HepG2 (cell line): ENCODE data around the gene NAA30. TPM values are rescaled to one million over a fixed set of nuclear protein-coding genes. Genes with fewer than 3 reads are reported as not detected.
A peak's percentile ranks its signal among the peaks of the same experiment; 100 is the strongest.

Experiments
- ATAC-seq: fragments of 200-7000 bp; cut with Tn5 transposase; 3 replicates; pipeline ENCODE4 v1.9.1; 2020; ENCODE audit warnings: mild to moderate bottlenecking, moderate library complexity
- BruUV-seq: library from RNA; stranded (reverse); fragments of 400-500 nt; replicated peaks from 2 replicates; lab custom pipeline; 2021; lab: Mats Ljungman, UMichigan
- CTCF ChIA-PET: fragments of 300-600 bp; formaldehyde crosslinking; extraction: SDS; loops from one replicate; lab custom pipeline; 2021; ENCODE audit warnings: low total read pairs, inconsistent platforms, low intra/inter-chr PET ratio; lab: Yijun Ruan, JAX
- POLR2A ChIA-PET: fragments of 350-600 bp; sonication (Branson Sonifier 250); formaldehyde crosslinking; loops from one replicate; lab custom pipeline; 2020; ENCODE audit warnings: antibody characterized with exemption, inconsistent platforms; lab: Yijun Ruan, JAX
- DNase-seq: peaks from one replicate; pipeline ENCODE4 v3.0.0-alpha.2; 2015; ENCODE audit warnings: low spot score
- FAIRE-seq: peaks from 3 replicates; lab custom pipeline; 2011; peaks lifted over from hg19 to GRCh38; lab: Jason Lieb, UNC
- H2AFZ ChIP-seq: one replicate; pipeline ENCODE4 v1.6.1; 2011; ENCODE audit warnings: low read length, inconsistent platforms
- H3K27ac ChIP-seq: fragments of 300-600 bp; 3 replicates; pipeline ENCODE4 v1.8.0; 2011; ENCODE audit warnings: mixed run types, mild to moderate bottlenecking, mixed read lengths, low read length, inconsistent platforms; ENCODE audit not compliant: insufficient read depth; ENCODE audit errors: extremely low read length
- H3K27me3 ChIP-seq, 2 experiments: fragments of 200-600 bp in 1 of 2; 2 replicates in 1 of 2; 3 replicates in 1 of 2; pipeline versions ENCODE4 v1.6.0 to v1.8.0; 2011; ENCODE audit warnings: low read length in 2 of 2, mild to moderate bottlenecking in 2 of 2, moderate library complexity in 2 of 2, inconsistent platforms in 1 of 2; ENCODE audit not compliant: insufficient read depth in 2 of 2, control insufficient read depth in 1 of 2
- H3K36me3 ChIP-seq, 2 experiments: fragments of 200-600 bp in 1 of 2; replicated peaks in 1 of 2; 2 replicates in 1 of 2; 3 replicates in 1 of 2; pipeline versions ENCODE4 v1.5.1 to v1.8.0; 2011; ENCODE audit warnings: low read length in 2 of 2, inconsistent platforms in 1 of 2; ENCODE audit not compliant: insufficient read depth in 2 of 2, control insufficient read depth in 1 of 2
- H3K4me1 ChIP-seq: 2 replicates; pipeline ENCODE4 v1.5.1; 2012; ENCODE audit warnings: low read length, inconsistent platforms; ENCODE audit not compliant: insufficient read depth
- H3K4me2 ChIP-seq: 2 replicates; pipeline ENCODE4 v1.6.0; 2011; ENCODE audit warnings: low read depth, low read length, inconsistent platforms
- H3K4me3 ChIP-seq, 3 experiments: fragments of 200-600 bp in 1 of 3; sonication (generic), shearing (Covaris generic) in 1 of 3; replicated peaks in 1 of 3; 2 replicates each; pipeline ENCODE4 v1.5.1; 2011 to 2016; ENCODE audit warnings: low read length in 3 of 3, inconsistent platforms in 2 of 3, low read depth in 2 of 3, mild to moderate bottlenecking in 2 of 3, control low read depth in 1 of 3, mixed read lengths in 1 of 3; ENCODE audit not compliant: insufficient read depth in 1 of 3
- H3K79me2 ChIP-seq: one replicate; pipeline ENCODE4 v1.6.1; 2011; ENCODE audit warnings: low read length, inconsistent platforms; ENCODE audit not compliant: insufficient read depth
- H3K9ac ChIP-seq: 2 replicates; pipeline ENCODE4 v1.6.0; 2011; ENCODE audit warnings: mild to moderate bottlenecking, low read depth, low read length, inconsistent platforms; ENCODE audit not compliant: insufficient read depth
- H3K9me3 ChIP-seq: 2 replicates; pipeline ENCODE4 v1.5.1; 2012; ENCODE audit warnings: mild to moderate bottlenecking, low read length
- H4K20me1 ChIP-seq: 2 replicates; pipeline ENCODE4 v1.6.0; 2011; ENCODE audit warnings: inconsistent platforms, mild to moderate bottlenecking, low read length, moderate library complexity; ENCODE audit not compliant: insufficient read depth
- AGO1 ChIP-seq: fragments of 200-400 bp; formaldehyde crosslinking; IDR thresholded peaks from 2 replicates; pipeline ENCODE4 v1.6.1; 2017; ENCODE audit warnings: mild to moderate bottlenecking, low read depth, low read length, moderate library complexity; ENCODE audit not compliant: poor library complexity, severe bottlenecking
- GATA4 ChIP-seq: sonication (generic); IDR thresholded peaks from 2 replicates; pipeline ENCODE4 v1.6.1; 2016; ENCODE audit warnings: antibody characterized with exemption, low read depth, borderline replicate concordance
- HMGXB4 ChIP-seq, 2 experiments: sonication (generic) in 1 of 2; formaldehyde crosslinking in 1 of 2; IDR thresholded peaks; 2 replicates each; pipeline versions ENCODE4 v1.4.0 to v1.6.1; 2018 to 2020; ENCODE audit warnings: missing genetic modification reagents in 2 of 2, borderline replicate concordance in 1 of 2, low read depth in 1 of 2, mild to moderate bottlenecking in 1 of 2, missing biosample characterization in 1 of 2
- KDM5A ChIP-seq: fragments of 200-600 bp; sonication (generic); IDR thresholded peaks from 2 replicates; pipeline ENCODE4 v1.7.0; 2018; ENCODE audit warnings: antibody characterized with exemption, mild to moderate bottlenecking, low read length, borderline replicate concordance
- MEIS2 ChIP-seq: sonication (generic); formaldehyde crosslinking; IDR thresholded peaks from 2 replicates; pipeline ENCODE4 v1.9.0; 2021; ENCODE audit warnings: mild to moderate bottlenecking, missing genetic modification reagents
- PTBP1 ChIP-seq: fragments of 200-400 bp; formaldehyde crosslinking; IDR thresholded peaks from 2 replicates; pipeline ENCODE4 v1.6.1; 2018; ENCODE audit warnings: low read length, low read depth; ENCODE audit not compliant: poor library complexity, severe bottlenecking
- SMAD1 ChIP-seq: sonication (generic); formaldehyde crosslinking; IDR thresholded peaks from 2 replicates; pipeline ENCODE4 v1.4.0; 2020; ENCODE audit warnings: missing genetic modification reagents, low read depth, mild to moderate bottlenecking, borderline replicate concordance
- SP2 ChIP-seq: sonication (generic); formaldehyde crosslinking; IDR thresholded peaks from 2 replicates; pipeline ENCODE4 v1.5.1; 2020; ENCODE audit warnings: mild to moderate bottlenecking, missing genetic modification reagents
- TCF12 ChIP-seq, 2 experiments: fragments of 450-650 bp in 1 of 2; sonication (generic) in 1 of 2; formaldehyde crosslinking in 1 of 2; IDR thresholded peaks; 2 replicates each; pipeline versions ENCODE4 v1.6.1 to v1.8.0; 2017 to 2022; ENCODE audit warnings: antibody characterized with exemption in 1 of 2, mild to moderate bottlenecking in 1 of 2, missing genetic modification reagents in 1 of 2, moderate library complexity in 1 of 2
- UBTF ChIP-seq: sonication (generic); formaldehyde crosslinking; IDR thresholded peaks from 2 replicates; pipeline ENCODE4 v1.4.0; 2020; ENCODE audit warnings: mild to moderate bottlenecking, missing genetic modification reagents
- ZBTB20 ChIP-seq: sonication (generic); formaldehyde crosslinking; IDR thresholded peaks from 2 replicates; pipeline ENCODE4 v1.8.1; 2023; ENCODE audit warnings: missing genetic modification reagents, low read depth, mild to moderate bottlenecking, borderline replicate concordance
- ZBTB7A ChIP-seq: sonication (generic); formaldehyde crosslinking; IDR thresholded peaks from 2 replicates; pipeline ENCODE4 v1.8.0; 2022; ENCODE audit warnings: mild to moderate bottlenecking, missing genetic modification reagents
- ZEB1 ChIP-seq: IDR thresholded peaks from 2 replicates; pipeline ENCODE4 v1.6.1; 2012; ENCODE audit warnings: mild to moderate bottlenecking, low read depth, inconsistent platforms; ENCODE audit not compliant: insufficient replicate concordance
- ZGPAT ChIP-seq: IDR thresholded peaks from 2 replicates; pipeline ENCODE4 v1.6.1; 2016; ENCODE audit warnings: mild to moderate bottlenecking
- ZZZ3 ChIP-seq: sonication (generic); formaldehyde crosslinking; IDR thresholded peaks from 2 replicates; pipeline ENCODE4 v1.4.0; 2020; ENCODE audit warnings: missing genetic modification reagents, mild to moderate bottlenecking, borderline replicate concordance
- WGBS: methylation state at CpG from one replicate; pipeline ENCODE4 v1.1.6; 2017; ENCODE audit warnings: low lambda C conversion rate; 5-methylcytosine and 5-hydroxymethylcytosine counted together
- in situ Hi-C: cut with HindIII; loops from 2 replicates; pipeline ENCODE4 v1.10.0; 2017; ENCODE audit warnings: low pct_unique_long_range_greater_than_20kb; ENCODE audit not compliant: extremely low pct_ligation_motif_present
- intact Hi-C: fragments of 100-400 bp; cut with micrococcal nuclease; formaldehyde crosslinking; loops from one replicate; pipeline ENCODE4 v1.10.0; 2022; ENCODE audit not compliant: unreplicated experiment
- polyA plus RNA-seq, 8 experiments: library from polyadenylated mRNA; depleted of rRNA in 3 of 8; stranded (reverse) in 7 of 8; unstranded in 1 of 8; fragments of >200 nt; fragmentation: Illumina TruSeq in 4 of 8; extraction: Trizol in 4 of 8; gene quantifications; 2 replicates each; pipeline versions ENCODE4 v1.2.1 to v1.2.3, GENCODE V29; 2011 to 2016; ENCODE audit warnings: low read depth in 4 of 8, missing spikeins in 1 of 8, mixed read lengths in 1 of 8; ENCODE audit not compliant: insufficient read depth in 1 of 8
- total RNA-seq, 5 experiments: library from RNA; depleted of rRNA; stranded (reverse); fragments of >200 nt; fragmentation: Illumina TruSeq; extraction: Trizol; gene quantifications; 2 replicates each; pipeline ENCODE4 v1.2.3, GENCODE V29; 2016; ENCODE audit warnings: low read depth in 1 of 5

Gene NAA30
- total and polyA plus RNA-seq, 2 of the 13 experiments (the other 11 are each of a cell fraction or from before 2014, with no cell fraction given) = 10.8 to 18.4 TPM

GRCh38 chr14:57389646-57390036, 745 bp upstream of the NAA30 start (continued):
- TF ChIP-seq ZBTB20 (CRISPR knock-in tag) (0 out of 2 replicates have a peak, but pooled peaks have one; percentile 22), AGO1 (no peak), KDM5A (no peak), MEIS2 (no peak), HMGXB4 (CRISPR knock-in tag; IDR thresholded peaks at IDR 0.05; ENCODE audit: borderline replicate concordance in 1 of 2, low read depth in 1 of 2) (no peak)

GRCh38 chr14:57390806-57391516, 575 bp downstream of the NAA30 start:
- 1% methylated on average over 10 of the region's 71 CpGs for WGBS
- Histone ChIP-seq H3K79me2 (peaks cover 43% of the 10 kb centered on the region), H3K36me3 (no peaks in the 10 kb centered on the region), H3K9ac (peak overlapping the region; percentile 86), H4K20me1 (peaks cover 7% of the 10 kb centered on the region; the same call in 1 of the 2 replicates), H3K4me3 (peak overlapping the region; percentile 89 to 95 (median 94)), H3K9me3 (no peaks in the 10 kb centered on the region), H3K4me2 (peak overlapping the region; percentile 83), H3K27me3 (no peaks in the 10 kb centered on the region; a peak in 1 of 5 replicates), H3K27ac (peak overlapping the region; percentile 81), H2AFZ (no peak overlapping the region), H3K4me1 (peaks cover 35% of the 10 kb centered on the region)
- peak; percentile 82 for ATAC-seq
- DNase-seq = no peak
- in situ Hi-C loops (no loop called here), intact Hi-C loops (loop anchor here (2.0 to 5.0 kb wide), 2 partner anchors 44 to 124 kb away; partner anchors contain the start of genes AP5M1 and EXOC5)
- FAIRE-seq = no peak
- ChIA-PET POLR2A (interaction anchor here (0.7 to 2.5 kb wide), 7 partner anchors 9 to 811 kb away, joined by 3 to 10 read pairs (median 4); partner anchors contain the start of genes AP5M1, EXOC5 and TMEM260), CTCF (no interaction called here)
- BruUV-seq = no TSS peak
- TF ChIP-seq SP2 (CRISPR knock-in tag) = peak; percentile 18; the same call in 1 of the 2 replicates
- TF ChIP-seq GATA4 = no peak
- peak; percentile 96 for TF ChIP-seq UBTF (CRISPR knock-in tag)
- no peak; the same call in 1 of the 2 replicates for TF ChIP-seq ZGPAT (CRISPR knock-in tag)
- TF ChIP-seq SMAD1 (CRISPR knock-in tag) = no peak
- peak; percentile 46 for TF ChIP-seq PTBP1
- TF ChIP-seq ZBTB7A = peak; percentile 13; the same call in 1 of the 2 replicates
- peak; percentile 6; the same call in 1 of the 2 replicates for TF ChIP-seq ZZZ3
- TF ChIP-seq ZEB1 = no peak
- no peak for TF ChIP-seq TCF12 (IDR thresholded peaks at IDR 0.05)
- 0 out of 2 replicates have a peak, but pooled peaks have one; percentile 5 for TF ChIP-seq TCF12 (CRISPR knock-in tag; IDR thresholded peaks at IDR 0.05)
